Left forelimb (tissue), 1 donor: ENCODE measurements around the gene ZNF423.

Experiments
- DNase-seq: peaks from one replicate; pipeline ENCODE4 v3.0.0-alpha.2; 2018; ENCODE audit warnings: low spot score

Gene ZNF423

GRCh38 chr16:49663081-49664065, 192.5 kb downstream of the ZNF423 start:
- peak; percentile 70 for DNase-seq

DNA sequence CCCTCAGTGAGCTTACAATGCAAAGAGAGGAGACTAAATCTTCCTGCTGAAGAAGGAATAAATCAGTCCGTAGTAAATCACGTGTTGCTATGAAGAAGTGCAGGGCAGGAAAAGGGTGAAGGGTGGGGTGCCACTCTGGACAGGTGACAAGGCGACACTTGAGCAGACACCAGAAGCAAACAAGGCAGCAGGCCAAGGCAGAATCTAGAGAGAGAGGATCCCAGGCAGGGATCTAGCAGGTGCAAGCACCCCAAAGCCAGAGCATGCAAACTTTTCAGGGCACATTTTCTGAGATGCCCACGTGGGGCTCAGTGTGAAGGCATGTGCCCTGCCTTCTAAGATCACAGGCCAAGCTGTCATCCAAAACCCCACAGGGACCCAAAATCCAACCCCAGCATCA, 193.3 kb downstream of the ZNF423 start:
- DNase-seq = no peak

DNA sequence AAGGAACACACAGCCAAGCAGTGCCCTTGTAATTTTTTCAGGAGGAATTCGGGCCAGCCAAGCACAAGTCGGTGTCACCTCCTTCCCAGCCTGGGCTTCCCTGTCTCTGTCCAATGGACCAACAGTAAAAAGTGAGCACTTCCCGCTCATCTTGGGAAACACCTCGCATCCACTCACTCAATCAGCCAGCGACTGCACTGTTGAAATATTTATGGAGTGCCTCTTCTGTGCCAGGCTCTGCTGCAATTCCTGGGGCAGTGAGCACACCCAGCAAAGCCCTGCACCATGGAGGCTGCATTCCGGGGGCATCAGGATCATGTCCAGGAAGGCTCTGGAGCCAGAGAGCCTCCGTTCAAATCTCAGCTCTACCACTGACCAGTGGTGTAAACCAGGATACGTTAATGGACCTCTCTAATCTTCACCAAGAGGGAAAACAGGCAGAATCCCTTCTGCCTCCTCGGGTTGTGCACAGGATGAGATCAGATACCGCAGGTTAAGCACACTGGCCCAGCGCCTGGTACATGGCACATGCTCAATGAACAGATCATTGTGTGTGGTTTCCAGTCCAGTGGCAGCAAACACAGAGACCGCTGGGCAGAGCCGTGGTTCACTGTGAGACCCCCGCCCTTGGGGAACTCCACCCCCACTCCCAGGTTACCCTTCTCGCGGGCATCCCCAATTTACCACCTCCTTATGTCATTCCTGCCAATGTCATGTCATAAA, 194.3 kb downstream of the ZNF423 start:
- no peak for DNase-seq

DNA sequence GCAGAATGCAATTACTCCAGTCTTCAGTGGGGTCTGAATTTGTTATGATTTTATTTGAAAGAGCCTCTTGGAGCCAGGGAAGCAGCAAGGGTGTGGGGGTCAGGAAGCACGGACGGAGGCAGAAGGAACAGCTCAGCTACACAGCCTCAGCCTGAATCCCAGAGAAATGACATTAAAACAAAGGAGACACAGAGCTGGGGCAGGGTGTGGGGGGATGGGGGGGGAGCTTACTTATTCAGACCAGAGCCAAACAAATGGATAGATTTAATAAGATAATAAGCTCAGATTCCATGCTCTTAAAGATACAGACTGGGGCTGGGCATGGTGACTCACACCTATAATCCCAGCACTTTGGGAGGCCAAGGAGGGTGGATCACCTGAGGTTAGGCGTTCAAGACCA, 195.3 kb downstream of the ZNF423 start:
- no peak for DNase-seq

- no peak for DNase-seq
Observed at GRCh38 chr16:49659356-49659755, 196.6 kb downstream of the ZNF423 start.

DNA sequence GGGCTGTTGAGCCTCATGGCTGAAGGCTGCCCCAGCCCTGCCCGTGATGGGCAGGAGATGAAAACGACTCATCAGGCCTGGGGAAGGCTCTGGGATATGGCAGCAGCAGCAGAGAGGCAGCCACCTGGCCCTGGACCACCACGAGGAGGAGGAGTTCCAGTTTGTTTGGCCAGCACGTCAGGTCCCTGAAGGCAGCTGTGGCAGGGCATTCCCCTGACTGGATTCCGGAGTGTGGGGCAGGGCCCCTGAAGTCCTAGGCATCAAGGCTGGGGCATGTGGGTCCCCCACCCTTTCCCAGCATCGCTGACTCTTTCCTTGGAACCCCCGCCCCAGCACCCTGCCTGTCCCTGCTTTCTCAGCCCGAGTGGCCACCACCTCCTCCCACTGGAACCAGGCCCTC, 197.4 kb downstream of the ZNF423 start:
- DNase-seq = no peak

DNA sequence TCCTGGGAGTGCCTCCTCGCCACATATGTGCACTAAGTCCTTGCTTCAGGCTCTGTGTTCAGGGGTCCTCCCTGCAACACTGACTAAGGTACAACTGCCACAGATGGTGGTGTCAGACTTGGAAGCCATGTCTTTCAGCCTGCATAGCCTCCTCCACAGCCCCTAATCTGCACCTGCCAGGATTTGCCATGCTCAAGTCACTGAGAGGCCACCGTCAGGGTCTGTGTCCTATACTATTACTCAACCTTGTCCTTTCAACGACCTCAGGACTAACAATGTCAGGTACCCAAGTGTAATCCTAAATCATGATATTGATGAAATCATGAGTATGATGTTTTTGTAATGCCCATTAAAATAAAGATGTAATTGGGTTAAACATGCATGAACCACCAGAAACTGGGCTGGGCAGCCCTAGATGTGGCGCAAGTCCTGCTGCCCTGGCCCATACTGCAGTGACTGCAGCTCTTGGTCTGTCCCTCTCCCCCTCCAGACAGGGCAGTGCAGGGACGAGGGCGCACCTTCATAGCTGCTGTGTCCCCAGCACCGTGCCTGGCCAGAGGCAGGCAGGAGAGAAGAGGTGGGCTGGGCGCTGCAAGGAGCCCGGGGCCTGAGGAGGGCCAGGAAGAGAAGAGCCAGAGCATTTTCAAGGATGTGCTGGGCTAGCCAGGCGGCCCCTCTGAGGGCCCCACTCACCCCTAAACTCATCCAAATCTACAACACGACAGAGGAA, 198.0 kb downstream of the ZNF423 start:
- no peak for DNase-seq

DNA sequence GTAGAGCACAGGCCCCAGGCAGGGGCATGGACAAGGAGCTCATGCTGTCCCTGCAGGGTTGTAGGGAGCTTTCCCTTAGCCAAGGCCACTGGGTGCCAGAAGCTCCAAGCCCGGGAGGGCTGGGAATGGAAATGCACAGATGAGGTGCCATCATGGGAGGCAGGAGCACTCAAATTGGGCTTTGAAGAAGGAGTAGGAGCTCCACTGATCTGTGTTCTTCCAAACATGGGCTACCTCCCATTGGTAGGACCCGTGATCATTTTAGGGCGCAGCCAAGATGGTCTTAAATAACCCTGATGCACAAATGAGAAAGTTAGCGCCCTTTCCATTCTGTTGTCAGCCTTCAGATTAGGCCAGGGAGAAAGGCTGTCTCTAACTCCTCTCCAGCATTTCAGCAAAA, 201.5 kb downstream of the ZNF423 start:
- DNase-seq = no peak

- no peak for DNase-seq
Observed at GRCh38 chr16:49653577-49653976, 202.3 kb downstream of the ZNF423 start.

DNA sequence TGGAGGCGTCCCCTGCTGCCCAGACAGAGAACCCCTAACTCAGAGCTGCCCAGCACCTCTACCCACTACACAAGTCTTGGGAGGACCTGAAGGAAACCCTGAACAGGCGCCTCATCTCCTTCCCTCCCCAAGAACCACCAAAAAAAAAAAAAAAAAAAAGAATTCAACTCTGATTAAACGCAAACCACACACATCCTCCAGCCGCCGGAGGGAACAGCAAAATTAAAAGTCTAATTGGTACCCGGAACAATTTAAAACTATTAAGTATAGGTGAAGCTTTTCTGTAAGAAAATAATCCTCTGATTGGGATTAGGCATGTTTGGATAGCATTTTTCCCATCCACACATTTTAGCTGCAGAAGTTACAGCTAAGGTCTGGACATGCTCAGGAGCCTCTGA, 202.7 kb downstream of the ZNF423 start:
- no peak for DNase-seq

GRCh38 chr16:49652456-49653172, 203.3 kb downstream of the ZNF423 start:
- peak; percentile 59 for DNase-seq

- no peak for DNase-seq
Observed at GRCh38 chr16:49651996-49652395, 203.9 kb downstream of the ZNF423 start.

DNA sequence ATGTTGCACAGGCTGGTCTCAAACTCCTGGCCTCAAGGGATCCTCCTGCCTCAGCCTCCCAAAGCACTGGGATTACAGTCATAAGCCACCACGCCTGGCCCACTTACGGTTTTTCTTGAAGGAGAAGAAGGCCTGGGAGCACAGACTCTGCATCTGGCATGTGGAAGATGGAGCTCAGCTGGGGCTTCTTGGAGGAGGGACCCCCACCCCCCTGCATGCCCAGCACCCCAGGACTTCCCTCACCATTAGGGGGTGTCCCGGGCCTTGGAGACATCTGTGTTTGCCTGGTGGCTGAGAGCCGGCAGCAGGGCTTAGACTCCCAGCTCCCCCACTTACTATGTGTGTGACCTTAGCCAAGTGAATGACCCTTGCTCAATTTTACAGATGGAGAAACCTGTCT, 204.7 kb downstream of the ZNF423 start:
- DNase-seq = no peak

DNA sequence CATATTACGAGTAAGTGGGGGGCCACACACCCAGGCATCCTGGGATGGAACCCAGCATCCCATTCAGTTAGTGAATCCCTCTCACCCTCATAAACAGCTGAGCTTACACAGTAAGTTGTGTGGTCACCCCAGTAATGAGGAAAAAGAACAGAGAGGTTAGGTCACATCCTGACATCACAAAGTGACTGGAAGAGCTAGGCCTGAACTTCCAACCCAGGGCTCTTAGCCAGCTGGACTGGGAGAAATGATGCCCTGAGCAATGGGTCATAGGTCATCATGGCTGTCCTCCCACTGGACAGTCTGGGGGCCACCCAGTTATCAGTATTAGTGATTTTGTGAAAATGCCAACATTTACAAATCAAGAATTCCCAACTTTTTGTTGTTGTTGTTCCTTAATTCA, 205.3 kb downstream of the ZNF423 start:
- DNase-seq = no peak

DNA sequence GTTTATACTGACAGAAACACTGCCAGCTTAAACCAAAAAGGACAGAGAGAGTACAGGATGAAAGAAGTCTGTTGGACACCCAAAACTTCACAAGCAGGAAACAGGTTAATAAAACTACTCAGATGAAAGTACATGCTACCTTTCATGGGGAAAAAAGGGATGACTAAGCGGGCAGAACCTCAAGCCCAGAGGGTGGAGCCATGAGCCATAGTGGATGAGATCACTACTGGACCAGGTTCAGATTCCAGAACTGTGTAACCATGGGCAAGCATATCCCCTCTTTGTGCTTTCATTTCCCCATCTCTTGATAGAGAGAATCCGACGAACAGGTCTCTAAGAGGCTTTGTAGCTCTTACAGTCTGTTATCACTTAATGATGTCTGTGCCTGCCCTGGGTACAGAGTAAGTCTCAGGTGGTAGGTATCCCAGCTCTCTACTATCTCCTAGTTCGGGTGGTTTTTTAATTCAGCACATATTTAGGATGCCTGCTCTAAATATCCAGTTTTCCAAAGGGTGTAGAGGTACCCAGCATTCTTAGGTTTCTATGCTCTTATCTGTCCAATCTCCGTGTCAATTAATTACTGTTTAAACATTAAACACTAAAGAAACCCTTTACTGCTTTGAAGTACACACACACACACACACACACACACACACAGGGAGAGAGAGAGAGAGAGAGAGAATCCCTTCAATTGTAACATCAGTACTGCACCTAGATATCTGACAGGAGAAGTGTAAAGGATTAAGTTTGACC, 206.7 kb downstream of the ZNF423 start:
- DNase-seq = no peak

DNA sequence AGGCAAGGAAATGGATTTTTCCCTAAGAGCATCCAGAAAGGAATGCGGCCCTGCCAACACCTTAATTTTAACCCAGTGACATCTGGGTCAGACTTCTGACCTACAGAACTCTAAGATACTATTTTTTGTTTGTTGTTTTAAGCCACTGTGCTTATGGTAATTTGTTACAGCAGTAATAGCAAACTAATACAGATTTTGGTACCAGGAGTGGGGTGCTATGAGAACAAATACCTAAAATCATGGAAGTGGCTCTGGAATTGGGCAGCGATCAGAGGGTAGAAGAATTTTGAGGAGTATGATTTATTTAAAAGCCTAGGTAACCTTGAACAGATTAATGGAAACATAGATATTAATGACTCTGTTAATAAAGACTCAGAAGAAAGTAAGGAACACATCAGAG, 208.2 kb downstream of the ZNF423 start:
- DNase-seq = no peak

DNA sequence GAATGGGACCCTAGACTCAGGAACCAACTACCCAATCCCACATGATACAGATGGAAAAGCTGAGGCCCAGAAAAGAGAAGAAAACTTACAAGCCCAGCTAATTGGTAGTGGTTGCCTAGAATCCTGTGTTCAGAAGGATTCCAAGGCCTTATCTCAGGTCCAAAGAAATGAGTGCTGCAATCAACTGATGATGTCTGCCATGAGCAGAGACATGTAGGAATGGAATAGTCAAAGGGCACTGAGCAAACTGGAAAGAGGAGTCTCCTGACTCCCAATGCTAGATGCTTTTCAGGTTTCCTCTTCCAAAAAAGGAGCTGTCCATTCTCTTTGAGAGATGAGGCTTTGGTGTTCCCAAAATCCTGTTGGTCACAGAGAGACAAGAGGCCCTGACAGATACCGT, 210.6 kb downstream of the ZNF423 start:
- DNase-seq = no peak

DNA sequence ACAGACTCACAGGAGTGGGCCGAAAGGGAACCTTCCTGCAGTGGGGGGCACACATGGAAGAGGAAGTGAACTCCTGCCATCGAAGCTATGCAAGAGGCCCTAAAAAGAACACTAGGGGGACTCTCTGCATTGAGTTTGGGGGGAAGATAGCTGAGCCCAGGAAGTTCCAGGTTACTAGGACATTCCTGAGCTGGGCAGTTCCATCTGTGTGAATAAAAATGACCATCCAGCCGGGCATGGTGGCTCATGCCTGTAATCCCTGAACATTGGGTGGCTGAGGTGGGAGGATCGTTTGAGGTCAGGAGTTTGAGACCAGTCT, 211.8 kb downstream of the ZNF423 start:
- no peak for DNase-seq

DNA sequence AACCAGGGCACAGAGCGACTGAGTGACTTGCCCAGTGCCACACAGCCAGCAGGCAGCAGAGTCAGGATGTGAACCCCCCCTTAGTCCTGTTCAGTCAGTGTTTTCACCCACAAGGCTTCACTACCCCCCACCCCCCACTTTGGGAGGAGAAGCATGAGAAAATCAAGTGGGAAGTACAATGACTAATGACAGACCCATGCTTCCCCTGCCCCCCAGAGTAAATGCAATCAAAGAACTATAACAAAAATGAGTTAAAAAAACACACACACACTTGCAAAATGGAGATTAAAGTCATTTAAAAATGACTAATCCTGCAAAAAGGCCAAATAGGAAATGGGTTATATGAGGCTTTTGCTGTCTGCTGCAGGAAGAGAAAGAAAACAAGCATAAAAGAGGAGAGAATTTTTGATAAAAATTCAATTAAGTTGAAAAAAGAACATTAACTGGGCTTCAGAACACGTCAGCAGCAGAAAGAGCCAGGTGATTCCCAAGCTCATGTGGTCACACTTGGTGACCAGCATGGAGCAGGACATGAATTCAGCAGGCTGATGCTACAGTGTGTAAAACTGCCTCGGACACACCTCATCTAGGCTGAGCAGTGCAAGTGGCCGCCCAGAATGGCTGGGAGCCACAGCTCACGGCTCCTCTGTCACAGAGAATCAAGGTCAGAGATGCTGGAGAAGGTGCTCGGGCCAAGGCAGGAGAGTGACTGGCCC, 212.3 kb downstream of the ZNF423 start:
- DNase-seq = no peak

- DNase-seq = no peak
Observed at GRCh38 chr16:49641250-49641649, 214.7 kb downstream of the ZNF423 start.

- DNase-seq = no peak
Observed at GRCh38 chr16:49640581-49640980, 215.3 kb downstream of the ZNF423 start.
